Fibroblast of lung (primary cell): ENCODE data around the gene EBLN2. TPM values are rescaled to one million over a fixed set of nuclear protein-coding genes. Genes with fewer than 3 reads are reported as not detected.

Source experiments
- DNase-seq, 2 donors: peaks; one replicate each; pipeline versions ENCODE4 v3.0.0 to v3.0.0-alpha.2; 2010; ENCODE audit warnings: low read depth in 2 of 2
- H2AFZ ChIP-seq: 2 replicates; pipeline ENCODE4 v1.5.1; 2012; ENCODE audit warnings: low read length, control low read depth, inconsistent platforms
- H3K27ac ChIP-seq: 2 replicates; pipeline ENCODE4 v1.5.1; 2011; ENCODE audit warnings: low read length, control low read depth; ENCODE audit not compliant: insufficient read depth
- H3K27me3 ChIP-seq: 2 replicates; pipeline ENCODE4 v1.5.1; 2011; ENCODE audit warnings: mild to moderate bottlenecking, low read length; ENCODE audit not compliant: control insufficient read depth, insufficient read depth
- H3K36me3 ChIP-seq: 2 replicates; pipeline ENCODE4 v1.5.1; 2011; ENCODE audit warnings: low read length; ENCODE audit not compliant: control insufficient read depth, insufficient read depth
- H3K4me1 ChIP-seq: 2 replicates; pipeline ENCODE4 v1.5.1; 2011; ENCODE audit warnings: low read length; ENCODE audit not compliant: control insufficient read depth, insufficient read depth; ENCODE audit errors: extremely low read depth
- H3K4me2 ChIP-seq: 2 replicates; pipeline ENCODE4 v1.5.1; 2011; ENCODE audit warnings: low read length, control low read depth; ENCODE audit not compliant: insufficient read depth; ENCODE audit errors: extremely low read depth
- H3K4me3 ChIP-seq, 4 experiments: fragments of 200-600 bp in 1 of 4; sonication (generic) in 1 of 4; replicated peaks in 1 of 4; 2 replicates each; pipeline ENCODE4 v1.5.1; 2011 to 2016; ENCODE audit warnings: low read length in 4 of 4, low read depth in 3 of 4, mild to moderate bottlenecking in 3 of 4, control low read depth in 2 of 4, inconsistent platforms in 1 of 4, mixed read lengths in 1 of 4; ENCODE audit not compliant: insufficient read depth in 1 of 4; ENCODE audit errors: control extremely low read depth in 1 of 4
- H3K79me2 ChIP-seq: 2 replicates; pipeline ENCODE4 v1.5.1; 2012; ENCODE audit warnings: mild to moderate bottlenecking, low read length, inconsistent platforms; ENCODE audit not compliant: control insufficient read depth, insufficient read depth
- H3K9ac ChIP-seq: 2 replicates; pipeline ENCODE4 v1.5.1; 2011; ENCODE audit warnings: mild to moderate bottlenecking, low read length, control low read depth; ENCODE audit not compliant: insufficient read depth
- H3K9me3 ChIP-seq: 2 replicates; pipeline ENCODE4 v1.5.1; 2012; ENCODE audit warnings: low read depth, low read length; ENCODE audit not compliant: control insufficient read depth, insufficient read depth
- H4K20me1 ChIP-seq: 2 replicates; pipeline ENCODE4 v1.5.1; 2011; ENCODE audit warnings: low read length; ENCODE audit not compliant: control insufficient read depth, insufficient read depth; ENCODE audit errors: extremely low read depth
- CTCF ChIP-seq, 2 donors: IDR thresholded peaks in 1 of 2; conservative IDR thresholded peaks in 1 of 2; 1 replicate in 1 of 2; 2 replicates in 1 of 2; pipeline ENCODE4 v1.5.1; 2011 to 2012; ENCODE audit warnings: low read length in 2 of 2, control low read depth in 1 of 2, inconsistent platforms in 1 of 2, low read depth in 1 of 2, mild to moderate bottlenecking in 1 of 2
- EZH2 ChIP-seq: IDR thresholded peaks from 2 replicates; pipeline ENCODE4 v1.5.1; 2012; ENCODE audit warnings: low read length, control low read depth, mild to moderate bottlenecking; ENCODE audit errors: missing control alignments
- polyA plus RNA-seq, 2 donors: library from polyadenylated mRNA; depleted of rRNA in 1 of 2; stranded (reverse) in 1 of 2; unstranded in 1 of 2; fragments of >200 nt; gene quantifications; 2 replicates each; pipeline ENCODE4 v1.2.1, GENCODE V29; 2011 to 2012; ENCODE audit warnings: missing spikeins in 1 of 2
- total RNA-seq: library from RNA; depleted of rRNA; stranded (reverse); fragments of >200 nt; gene quantifications from 2 replicates; pipeline ENCODE4 v1.2.1, GENCODE V29; 2014

Gene EBLN2
- total and polyA plus RNA-seq, 2 donors (not counting 1 experiment from before 2014, with no cell fraction given) = 0.87 to 3.0 TPM

GRCh38 chr3:73110530-73110929, 49.1 kb downstream of the EBLN2 start:
- Histone ChIP-seq H3K36me3 (no peaks in the 10 kb centered on the region), H2AFZ (no peak overlapping the region)
- TF ChIP-seq EZH2 = no peak
- TF ChIP-seq CTCF (conservative IDR thresholded peaks at IDR 0.05 in 1 of 2, IDR thresholded peaks at IDR 0.05 in 1 of 2; ENCODE audit: low read depth in 1 of 2, low read length in 2 of 2) = no peak

More at GRCh38 chr3:73110530-73110929, 49.1 kb downstream of the EBLN2 start:
- Histone ChIP-seq H3K27me3 (no peaks in the 10 kb centered on the region), H3K79me2 (no peaks in the 10 kb centered on the region), H3K4me1 (no peaks in the 10 kb centered on the region), H3K9me3 (no peaks in the 10 kb centered on the region), H3K27ac (no peak overlapping the region), H3K4me3 (no peak overlapping the region), H4K20me1 (no peaks in the 10 kb centered on the region), H3K9ac (no peak overlapping the region), H3K4me2 (no peak overlapping the region)
- DNase-seq = no peak

Other genes starting within 250 kb of the EBLN2 start
- gene SHQ1, start 213.2 kb upstream of the EBLN2 start, total RNA-seq = 12.2 and 15.9 TPM in 2 replicates
- 15.2 and 15.5 TPM in 2 replicates for gene SHQ1, start 213.2 kb upstream of the EBLN2 start, polyA plus RNA-seq
- 6.6 and 14.1 TPM in 2 replicates for gene GXYLT2, start 173.6 kb upstream of the EBLN2 start, total RNA-seq
- gene GXYLT2, start 173.6 kb upstream of the EBLN2 start, polyA plus RNA-seq = 13.7 and 25.9 TPM in 2 replicates
- 65.6 and 86.5 TPM in 2 replicates for gene PPP4R2, start 64.8 kb upstream of the EBLN2 start, total RNA-seq
- 26.6 and 35.5 TPM in 2 replicates for gene PPP4R2, start 64.8 kb upstream of the EBLN2 start, polyA plus RNA-seq